ENCODE measurements around the gene CTAG1A. TPM values are rescaled to one million over a fixed set of nuclear protein-coding genes. Genes with fewer than 3 reads are reported as not detected.
A peak's percentile ranks its signal among the peaks of the same experiment; 100 is the strongest.

The CTAG1A gene
- total and polyA plus RNA-seq, 9 of the 15 experiments (the other 6 are each of a cell fraction or from before 2014, with no cell fraction given): 0.32 TPM; not detected in 8

GRCh38 chrX:154541896-154542722, 42.8 kb upstream of the CTAG1A start (continued):
- TF ChIP-seq MXD1 (CRISPR knock-in tag; IDR thresholded peaks at IDR 0.05; ENCODE audit: borderline replicate concordance, poor library complexity, severe bottlenecking) (no peak), POLR2A (conservative IDR thresholded peaks at IDR 0.05) (peak; percentile 57), NR1H2 (CRISPR knock-in tag; IDR thresholded peaks at IDR 0.05) (no peak), POLR2H (tag; IDR thresholded peaks at IDR 0.05; ENCODE audit: low read depth) (0 out of 2 replicates have a peak, but pooled peaks have one; percentile 40), CSDE1 (IDR thresholded peaks at IDR 0.05) (no peak), ZBTB17 (CRISPR knock-in tag; IDR thresholded peaks at IDR 0.05) (no peak), ZSCAN32 (CRISPR knock-in tag; IDR thresholded peaks at IDR 0.05) (no peak), ZC3H8 (IDR thresholded peaks at IDR 0.05) (no peak), ZBTB1 (CRISPR knock-in tag; IDR thresholded peaks at IDR 0.05; ENCODE audit: borderline replicate concordance, low read depth) (no peak), KAT7 (CRISPR knock-in tag; IDR thresholded peaks at IDR 0.05; ENCODE audit: borderline replicate concordance) (no peak), BRF2 (IDR thresholded peaks at IDR 0.05; ENCODE audit: borderline replicate concordance, insufficient read depth, insufficient read length) (no peak), TAF7 (tag; IDR thresholded peaks at IDR 0.05) (no peak), KLF10 (CRISPR knock-in tag; IDR thresholded peaks at IDR 0.05) (no peak), NR2C2 (CRISPR knock-in tag; IDR thresholded peaks at IDR 0.05) (no peak), NR2C2 (tag; IDR thresholded peaks at IDR 0.05) (peak; percentile 87), STAG1 (CRISPR knock-in tag; IDR thresholded peaks at IDR 0.05; ENCODE audit: borderline replicate concordance) (no peak), DMBX1 (CRISPR knock-in tag; IDR thresholded peaks at IDR 0.05; ENCODE audit: borderline replicate concordance) (0 out of 2 replicates have a peak, but pooled peaks have one; percentile 15), TSC22D4 (tag; IDR thresholded peaks at IDR 0.05) (no peak), DACH1 (IDR thresholded peaks at IDR 0.05; ENCODE audit: partially characterized antibody) (peak; percentile 82), MNT (conservative IDR thresholded peaks at IDR 0.05) (no peak), CGGBP1 (CRISPR knock-in tag; IDR thresholded peaks at IDR 0.05) (no peak), CEBPZ (IDR thresholded peaks at IDR 0.05; ENCODE audit: borderline replicate concordance, low read depth, low read length) (no peak)
